HG02981 (cell line): ENCODE results near the gene COMTD1.
A peak's percentile ranks its signal among the peaks of the same experiment; 100 is the strongest.

Experiments used
- ATAC-seq: cut with Tn5 transposase; IDR thresholded peaks from one replicate; pipeline ENCODE4 v1.9.1; 2021; ENCODE audit warnings: mild to moderate bottlenecking, moderate library complexity; ENCODE audit not compliant: unreplicated experiment

Gene COMTD1

DNA sequence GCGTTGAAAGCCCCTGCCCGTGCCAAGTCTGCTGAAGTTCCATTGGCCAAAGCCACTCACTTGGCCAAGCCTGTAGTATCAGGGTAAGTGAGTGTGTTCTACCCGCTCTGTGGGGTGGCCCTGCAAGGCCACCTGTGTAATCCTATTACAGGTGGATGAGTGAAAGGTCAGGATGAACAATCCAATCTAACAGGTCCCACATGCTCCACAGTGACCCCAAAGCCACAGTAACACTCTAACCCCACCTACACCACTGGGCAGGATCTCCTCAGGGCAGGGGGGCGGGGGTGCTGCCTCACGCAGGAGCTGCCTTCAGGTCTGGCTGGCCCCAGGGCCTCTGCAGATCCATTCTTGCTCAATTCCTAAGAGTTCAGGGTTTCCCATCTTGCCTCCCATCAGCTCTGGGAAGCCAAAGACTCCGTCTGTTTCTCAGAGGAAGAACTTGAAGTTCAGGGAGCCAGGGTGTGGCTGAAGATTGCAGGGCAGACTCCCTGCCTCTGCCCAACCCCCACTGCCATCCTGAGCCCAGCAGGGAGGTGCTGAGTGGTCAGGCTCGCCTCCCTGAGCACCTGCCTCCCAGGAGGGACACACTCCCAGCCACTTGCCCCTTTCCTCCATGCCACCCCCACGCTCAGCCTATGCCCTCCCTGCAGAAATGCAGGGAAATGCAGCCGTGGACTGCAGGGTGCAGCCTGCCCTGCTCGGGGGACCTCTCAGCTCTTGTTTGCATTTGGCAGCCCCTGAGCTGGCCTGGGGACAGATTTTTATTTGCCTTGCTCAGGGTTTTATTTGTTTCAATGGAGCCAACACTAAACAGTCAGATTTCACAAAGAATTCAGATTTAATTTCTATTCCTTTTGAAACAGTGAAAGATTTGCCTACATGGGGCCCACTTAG is 9.8 kb upstream of the COMTD1 start:
- ATAC-seq, result no peak

DNA sequence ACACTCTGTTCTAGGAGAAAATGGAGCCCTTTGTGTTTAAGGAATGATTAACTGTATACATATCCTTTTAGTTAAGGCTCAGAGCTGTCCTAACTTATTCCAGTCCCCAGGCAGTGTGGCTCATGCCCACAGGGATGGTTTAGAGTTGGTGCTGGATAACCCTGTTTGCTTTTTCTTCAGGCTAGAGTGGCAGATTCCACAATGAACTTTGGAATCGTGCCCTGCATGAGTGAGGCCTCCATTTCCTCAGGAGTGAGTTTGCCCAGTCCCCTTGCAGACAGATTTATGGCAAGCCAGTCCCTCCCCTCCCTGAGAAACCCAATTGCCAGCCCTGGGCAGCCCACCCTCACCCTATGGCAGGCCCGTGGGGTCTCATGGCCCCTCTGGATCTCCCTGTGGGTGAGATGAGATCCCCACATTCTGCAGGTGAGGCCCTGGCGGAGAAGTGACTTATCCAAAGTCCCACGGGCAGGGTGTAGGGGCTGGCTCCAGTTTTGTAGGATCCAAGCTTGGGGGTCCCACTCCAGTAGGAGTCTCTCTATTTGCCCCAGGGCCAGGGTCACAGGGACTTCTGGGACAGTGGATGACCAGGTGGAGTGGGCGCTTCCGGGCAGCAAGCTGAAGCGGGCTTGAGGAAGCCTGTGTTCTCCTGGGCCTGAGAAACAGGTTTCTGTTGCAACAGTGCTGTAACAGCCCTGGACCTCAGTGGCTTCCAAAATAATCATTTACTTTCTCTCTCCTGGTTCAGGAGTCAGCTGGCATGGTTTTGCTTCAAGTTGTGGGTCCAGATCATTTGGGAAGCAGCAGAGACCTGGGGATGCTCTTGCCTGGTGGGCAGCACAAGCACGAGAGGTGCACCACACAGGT is 9.0 kb upstream of the COMTD1 start:
- ATAC-seq, result no peak

DNA sequence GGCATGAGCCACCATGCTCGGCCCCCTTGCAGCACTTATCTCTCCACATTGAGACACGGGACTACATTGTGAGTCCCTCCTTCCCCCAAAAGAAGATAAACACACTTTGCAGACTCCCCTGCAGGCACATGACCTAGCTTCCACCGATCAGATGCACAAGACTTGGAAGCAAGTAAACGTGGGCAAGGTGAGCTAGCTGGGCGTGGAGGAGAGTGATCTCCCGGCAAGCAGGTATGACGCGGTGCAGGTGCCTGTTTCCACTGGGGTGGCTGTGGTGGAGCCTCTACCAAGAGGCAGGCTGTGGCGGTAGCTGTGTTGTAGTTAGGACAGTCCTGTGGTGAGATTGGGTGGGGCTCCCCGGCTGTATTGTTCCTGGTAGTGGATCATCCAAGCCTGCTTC is 7.7 kb upstream of the COMTD1 start:
- no peak for ATAC-seq

DNA sequence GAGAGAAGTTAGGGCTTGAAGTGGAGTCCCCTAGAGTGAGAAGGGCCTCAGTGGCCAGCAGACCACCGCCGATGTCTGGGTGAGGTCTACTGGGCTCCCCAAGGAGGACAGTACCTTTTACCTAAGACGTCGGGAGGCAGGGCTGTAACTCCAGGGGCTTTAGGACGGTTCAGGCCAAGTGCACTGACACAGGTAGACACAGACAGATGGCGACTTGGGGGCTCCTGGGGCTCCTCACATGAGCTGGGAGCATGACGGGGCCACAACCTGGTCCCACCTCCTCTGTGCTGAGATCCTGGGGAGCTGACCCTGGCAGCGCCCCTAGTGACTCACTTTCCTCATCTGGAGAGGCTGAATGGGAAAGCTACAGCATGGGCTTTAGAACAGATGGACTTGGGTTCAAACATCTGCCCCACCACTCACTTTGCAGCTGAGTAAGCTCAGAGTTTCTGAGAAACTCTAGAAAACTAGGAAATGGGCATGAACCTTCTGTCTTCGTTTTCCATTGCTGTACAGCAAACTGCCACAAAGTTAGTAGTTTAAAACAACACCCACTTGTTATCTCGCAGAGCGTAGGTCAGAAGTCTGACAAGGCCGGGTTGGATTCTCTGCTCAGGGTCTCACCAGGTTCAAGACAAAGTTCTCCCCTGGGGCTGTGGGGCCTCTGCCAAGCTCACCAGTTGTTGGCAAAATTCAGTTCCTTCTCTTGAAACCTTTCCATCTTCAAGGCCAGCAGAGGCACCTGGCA is 4.7 kb upstream of the COMTD1 start:
- ATAC-seq, result no peak

DNA sequence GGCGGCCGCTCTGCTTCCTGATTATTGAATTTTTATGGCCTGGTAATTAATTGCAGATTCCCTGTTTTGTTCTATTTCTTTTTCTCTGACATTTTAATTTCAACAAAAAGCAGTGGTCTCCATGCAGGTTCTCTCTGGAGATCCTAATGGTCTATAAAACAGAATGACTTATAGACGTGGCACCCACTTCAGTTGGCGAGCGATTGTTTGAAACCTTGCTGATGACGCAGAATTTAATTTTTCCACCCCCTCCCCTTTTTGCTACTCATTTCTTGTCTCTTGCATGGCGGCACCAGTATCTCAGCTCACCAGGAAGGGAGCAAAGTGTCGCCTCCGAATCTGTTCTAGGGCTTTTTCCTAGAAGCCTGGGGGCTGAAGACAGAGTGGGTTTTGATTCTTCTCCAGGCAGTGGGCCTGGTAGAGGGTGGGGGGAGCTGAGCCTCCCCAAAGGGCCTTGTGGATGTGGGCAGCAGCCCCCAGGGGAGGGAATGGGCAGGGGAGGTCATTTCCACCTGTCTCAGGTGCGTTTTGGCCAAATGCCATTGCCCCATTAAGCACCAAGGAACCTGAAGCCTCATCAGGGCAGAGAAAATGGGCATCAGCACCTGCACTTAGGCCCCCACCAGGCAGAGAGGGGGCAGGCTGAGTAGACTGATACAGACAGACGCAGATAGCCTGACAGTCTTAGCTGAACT is 3.5 kb upstream of the COMTD1 start:
- no peak for ATAC-seq

DNA sequence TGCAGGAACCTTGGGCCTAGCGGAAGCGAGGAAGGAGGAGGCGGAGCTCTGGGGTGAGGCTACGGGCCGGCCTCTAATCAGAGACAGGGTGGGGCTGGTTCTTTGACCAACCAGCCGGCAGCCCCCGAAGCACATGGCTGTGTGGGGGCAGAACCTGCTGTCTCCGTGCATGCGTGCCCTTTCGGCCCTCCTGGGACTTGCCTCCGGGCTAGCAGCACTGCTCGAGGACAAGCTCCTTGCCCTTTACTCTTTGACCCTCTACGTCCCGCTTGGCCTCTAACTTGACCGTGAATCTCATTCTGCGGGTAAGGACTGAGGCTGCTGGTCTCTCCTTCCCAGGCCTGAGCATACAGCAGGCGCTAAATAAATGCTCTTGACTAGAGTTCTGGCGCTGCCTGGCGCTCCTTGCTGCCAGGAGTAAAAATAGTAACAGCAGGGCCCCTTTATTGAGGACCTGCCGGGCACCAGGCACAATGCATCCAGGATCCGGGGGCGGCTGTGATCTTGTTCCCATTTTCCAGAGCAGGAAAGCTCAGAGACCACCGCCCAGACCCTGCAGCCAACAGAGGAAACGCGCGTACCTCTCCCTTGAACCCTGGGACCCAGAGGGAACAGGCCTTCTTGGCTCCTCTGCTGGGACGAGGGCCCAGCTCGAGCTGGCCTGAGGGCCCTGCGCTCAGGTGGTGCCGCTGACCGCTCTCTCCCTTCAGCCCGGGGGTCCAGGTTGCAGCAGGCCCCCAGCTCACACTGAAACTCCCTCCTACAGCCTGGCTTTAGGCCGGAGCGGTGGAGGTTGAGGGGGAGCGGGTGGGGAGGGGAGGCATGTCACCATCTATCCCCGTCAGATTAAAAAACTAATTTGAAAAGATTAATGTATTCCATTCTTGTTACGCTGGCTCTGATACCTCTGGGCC is 2.7 kb upstream of the COMTD1 start:
- no peak for ATAC-seq

DNA sequence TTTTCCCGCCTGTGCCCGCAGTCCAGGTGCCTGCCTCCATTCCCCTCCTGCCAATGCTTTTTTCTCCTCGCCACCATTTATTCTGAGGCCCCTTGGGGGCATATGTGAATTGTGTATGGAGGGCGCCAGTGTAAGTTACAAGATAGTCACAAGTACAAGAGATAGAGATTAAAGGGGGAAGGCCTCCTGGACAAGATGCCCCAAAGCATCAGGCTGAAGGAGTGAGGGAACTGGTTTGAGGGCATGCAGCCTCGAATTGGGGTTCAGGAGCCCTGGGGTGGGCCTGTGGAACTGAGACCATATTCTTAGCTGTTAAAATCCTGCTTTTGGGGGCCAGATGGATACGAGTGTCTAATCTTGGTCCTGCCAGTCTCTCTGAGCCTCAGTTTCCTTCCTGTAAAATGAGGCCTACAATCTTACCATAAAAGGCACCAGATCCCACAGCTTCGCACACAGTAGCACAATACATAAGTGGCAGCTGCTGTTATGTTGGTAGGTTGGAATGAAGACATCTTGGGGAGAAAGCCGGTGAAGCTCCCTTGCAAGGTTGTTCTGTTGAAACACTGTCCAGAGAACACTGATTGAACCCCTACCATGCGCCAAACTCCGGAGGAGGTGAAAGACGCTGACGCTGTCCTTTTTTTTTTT is 545 bp upstream of the COMTD1 start:
- no peak for ATAC-seq

DNA sequence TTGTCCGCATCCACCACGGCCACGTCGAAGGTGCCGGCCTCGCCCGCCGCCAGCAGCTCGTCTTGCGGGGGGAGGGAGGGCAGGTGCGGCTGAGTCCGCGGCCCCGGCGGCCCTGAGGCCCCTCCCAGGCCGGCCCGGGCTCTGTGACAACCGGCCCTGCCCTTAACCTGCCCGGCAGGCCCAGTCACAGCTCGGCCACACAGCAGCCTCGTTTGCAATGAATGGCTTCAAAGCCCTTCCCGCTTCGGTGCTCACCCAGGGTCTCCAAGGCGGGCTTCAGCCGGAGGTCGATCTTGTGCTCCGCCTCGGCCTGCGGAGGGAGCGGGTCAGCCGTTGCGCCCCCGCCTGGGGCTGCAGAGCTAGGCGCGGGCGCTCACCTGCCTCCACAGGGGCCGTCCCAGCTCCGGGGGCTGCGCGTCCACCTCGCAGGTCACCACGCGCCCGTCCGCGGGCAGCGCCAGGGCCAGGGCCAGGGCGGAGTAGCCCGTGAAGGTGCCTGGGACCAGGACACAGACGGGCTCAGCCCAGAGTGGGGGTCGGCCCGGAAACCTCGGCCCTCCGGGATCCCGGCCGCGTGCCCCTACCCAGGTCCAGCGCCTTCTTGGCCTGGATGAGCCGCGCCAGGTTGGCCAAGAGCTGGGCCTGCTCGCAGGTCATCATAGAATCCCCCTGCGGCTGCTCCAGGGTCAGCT is 928 bp downstream of the COMTD1 start:
- ATAC-seq, result no peak

DNA sequence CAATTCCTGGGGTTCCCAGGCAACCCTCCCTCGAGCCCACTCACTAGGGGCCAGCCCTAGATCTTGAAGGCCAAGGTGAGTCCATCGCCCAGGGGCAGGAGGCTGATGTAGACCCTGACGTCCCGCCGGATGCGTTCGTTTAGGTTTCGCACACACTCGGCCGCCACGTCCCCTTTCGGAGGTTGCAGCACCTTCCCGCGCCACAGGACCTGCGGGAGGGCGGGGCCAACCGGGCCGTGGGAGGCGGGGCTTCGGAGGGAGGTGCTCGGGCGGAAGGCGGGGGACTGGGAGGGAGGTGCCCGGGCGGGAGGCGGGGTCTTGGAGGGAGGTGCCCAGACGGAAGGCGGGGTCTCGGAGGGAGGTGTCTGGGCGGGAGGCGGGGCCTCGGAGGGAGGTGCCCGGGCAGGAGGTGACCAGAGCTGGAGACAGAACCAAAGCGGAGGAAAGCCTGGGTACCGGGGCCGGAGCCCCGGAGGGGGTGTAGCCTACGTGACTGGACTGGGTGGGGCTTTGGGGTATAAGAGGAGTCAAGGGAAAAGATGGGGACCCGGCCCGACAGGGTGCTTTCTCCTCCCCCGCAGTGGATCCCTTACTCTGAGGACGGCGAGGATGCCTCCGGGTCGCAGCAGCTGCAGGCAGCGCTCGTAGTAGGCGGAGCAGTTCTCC is 1.6 kb downstream of the COMTD1 start:
- ATAC-seq, result peak; percentile 45

DNA sequence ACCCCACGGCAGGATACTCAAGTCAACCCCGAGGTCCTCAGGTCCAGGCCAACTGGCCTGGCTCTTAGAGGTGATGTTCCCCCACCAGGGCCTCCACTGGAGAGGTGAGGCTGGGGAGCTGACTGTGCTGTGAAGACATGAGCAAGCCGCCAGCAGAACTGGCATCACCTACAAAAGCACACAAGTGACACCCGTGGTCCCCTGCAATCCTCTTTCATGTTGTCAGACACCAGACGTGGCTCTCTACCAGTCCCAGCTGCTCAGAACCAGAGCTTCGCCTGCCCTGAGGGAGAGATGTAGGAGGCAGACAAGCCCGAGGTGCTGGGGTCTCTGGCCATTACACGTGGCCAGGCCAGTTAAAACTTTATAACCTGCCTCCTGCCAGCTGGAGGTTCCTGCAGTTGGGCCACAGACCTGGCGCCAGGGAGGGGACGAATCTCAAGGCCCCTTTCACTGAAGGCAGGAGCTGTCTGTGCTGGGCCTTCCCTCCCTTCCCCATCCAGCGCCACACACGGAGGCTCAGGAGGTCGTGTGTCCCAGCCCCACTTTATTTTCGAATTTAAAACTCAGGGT is 2.2 kb downstream of the COMTD1 start:
- ATAC-seq, result no peak

DNA sequence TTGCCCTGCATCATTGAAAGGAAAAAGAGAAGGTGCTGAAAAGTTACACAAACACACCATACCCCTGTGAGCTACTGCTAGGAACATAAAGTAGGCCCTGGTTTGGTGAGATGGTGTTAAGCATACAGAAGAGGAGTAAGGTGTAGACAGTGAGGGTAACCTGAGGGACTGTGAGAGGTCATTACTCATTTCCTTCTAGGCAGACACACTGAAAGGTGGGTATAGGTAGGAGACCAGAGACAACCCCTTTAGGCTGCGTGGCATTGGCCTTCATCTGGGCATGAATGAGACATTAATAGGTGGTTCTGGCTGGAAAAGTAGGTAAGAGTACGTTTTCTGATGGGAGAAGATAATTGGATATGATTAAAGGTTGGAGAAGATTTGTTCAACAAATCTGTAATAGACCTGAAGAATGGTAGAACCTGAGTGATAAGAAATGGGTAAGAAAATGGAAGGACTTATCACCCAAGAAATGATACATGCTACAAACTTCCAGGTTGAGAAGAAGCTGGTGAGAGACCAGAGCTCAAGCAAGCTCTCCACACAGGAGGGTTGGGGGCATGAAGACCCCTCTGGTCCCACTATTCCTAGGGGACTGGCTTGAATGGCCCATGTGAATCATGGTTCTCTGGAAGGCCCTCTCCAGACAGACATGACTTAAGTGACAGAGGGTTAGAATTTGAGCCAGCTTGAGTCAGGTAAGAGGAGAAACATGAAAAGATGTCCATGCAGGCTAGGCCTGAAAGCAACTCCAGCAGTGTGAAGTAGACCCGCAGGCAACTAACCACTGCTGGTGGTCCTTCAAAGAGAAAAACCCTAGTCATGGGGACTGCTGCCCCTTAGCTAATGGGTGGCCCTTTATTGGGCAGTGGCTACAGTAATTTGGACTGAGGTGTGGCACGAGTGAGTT is 3.8 kb downstream of the COMTD1 start:
- ATAC-seq, result no peak

DNA sequence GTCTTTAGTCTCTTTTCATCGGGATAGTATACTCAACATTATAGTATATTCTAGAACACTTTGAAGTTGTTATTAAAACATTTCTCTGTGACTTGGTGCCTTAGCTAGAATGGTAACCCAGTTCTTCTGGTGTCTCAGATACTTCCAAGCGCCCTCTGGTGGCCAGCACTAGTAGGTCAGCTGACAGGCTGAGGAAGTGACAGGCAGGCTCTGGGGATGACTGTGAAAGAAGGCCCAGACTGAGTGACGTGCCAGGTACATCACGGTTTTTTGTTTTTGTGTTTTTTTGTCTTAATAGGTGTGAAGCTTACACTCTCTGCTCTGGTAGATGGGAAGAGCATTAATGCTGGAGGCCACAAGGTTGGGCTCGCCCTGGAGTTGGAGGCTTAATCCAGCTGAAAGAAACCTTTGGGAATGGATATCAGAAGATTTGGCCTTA is 5.1 kb downstream of the COMTD1 start:
- peak; percentile 45 for ATAC-seq

DNA sequence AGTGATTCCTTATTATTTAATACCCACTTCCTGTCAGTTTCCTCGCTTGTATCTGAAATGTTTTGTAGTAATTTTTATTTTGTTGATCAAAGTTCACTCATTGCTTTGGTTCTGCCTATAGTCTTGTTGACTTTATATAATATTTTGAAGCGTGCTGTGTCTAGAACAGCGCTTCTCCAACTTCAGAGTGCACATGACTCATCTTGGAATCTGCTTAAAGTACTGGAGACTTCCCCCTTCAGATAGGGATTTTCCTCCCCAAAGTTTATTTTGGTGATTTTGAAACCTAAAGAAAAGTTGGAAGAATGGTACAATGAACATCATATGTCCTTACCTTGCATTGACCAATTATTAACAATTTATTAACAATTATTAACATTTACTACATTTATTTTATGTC is 5.8 kb downstream of the COMTD1 start:
- ATAC-seq, result no peak

DNA sequence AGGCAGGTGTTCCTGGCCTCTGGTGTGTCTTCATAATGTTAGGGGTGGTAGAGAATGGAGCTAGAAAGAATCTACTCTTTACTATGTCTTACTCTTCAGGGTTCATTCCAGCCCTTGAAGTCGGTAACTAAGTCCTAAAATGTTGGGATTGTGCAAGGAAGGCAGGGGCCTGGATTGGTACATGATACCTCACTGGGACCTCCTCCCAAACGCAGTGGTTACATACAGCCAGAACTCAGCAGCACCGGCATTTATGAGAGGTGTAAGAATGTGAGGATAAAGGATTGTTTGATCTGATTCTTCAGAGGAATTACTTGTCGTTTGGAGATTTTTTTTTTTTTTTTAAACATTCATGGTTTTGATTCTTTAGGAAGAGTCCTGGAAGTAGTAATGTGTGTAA is 6.9 kb downstream of the COMTD1 start:
- ATAC-seq, result no peak

DNA sequence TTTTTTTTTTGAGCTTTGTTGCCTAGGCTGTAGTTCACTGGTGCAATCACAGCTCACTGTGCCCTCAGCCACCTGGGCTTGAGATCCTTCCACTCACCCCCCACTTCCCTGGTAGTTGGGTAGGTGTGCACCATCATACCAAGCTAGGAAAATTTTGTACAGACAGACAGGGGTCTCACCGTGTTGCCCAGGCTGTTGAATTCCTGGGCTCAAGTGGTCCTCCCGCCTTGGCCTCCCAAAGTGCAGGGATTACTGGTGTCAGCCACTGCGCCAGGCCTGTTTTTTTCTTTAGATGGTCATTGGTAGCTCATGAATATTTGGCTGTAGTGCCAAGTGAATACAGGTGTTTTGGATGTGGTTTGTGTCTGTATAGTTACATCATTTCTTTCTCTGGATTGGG is 7.5 kb downstream of the COMTD1 start:
- no peak for ATAC-seq

DNA sequence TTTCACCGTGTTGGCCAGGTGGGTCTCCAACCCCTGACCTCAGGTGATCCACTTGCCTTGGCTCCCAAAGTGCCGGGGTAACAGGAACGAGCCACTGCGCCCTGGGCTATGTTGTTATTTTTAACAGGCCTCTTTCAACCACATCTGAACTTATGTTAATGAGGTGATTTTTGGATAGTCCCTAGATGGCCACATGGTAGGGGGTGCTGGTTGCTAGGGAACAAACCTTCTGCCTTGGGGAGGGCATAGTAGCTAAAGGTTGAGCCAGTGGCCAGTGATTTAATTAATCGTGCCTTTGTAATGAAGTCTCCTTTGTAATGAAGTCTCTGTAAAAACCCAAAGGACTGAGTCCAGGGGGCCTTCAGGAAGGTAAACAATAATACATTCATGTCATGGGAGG is 9.1 kb downstream of the COMTD1 start:
- no peak for ATAC-seq

DNA sequence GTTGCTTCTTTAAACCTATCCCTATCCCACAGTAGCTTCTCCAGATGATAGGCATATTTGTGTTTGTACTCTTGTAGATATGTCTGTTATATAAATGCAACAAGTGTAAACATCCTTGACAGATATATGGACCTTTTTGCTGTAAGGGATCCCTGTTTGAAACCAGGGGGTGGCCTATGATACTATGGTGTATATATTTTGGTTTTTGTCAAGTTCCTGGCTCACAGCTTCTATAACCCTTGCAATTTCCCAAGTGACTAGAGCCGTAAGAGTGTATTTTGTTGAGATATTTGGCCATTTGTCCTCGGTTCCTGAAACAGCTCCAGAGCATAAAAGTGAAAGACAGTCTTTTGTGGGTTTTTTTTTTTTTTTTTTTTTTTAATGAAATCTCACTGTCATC is 9.7 kb downstream of the COMTD1 start:
- ATAC-seq, result no peak
